Upper lobe of left lung (tissue), 4 donors: ENCODE measurements around the gene FRAS1.

Experiments used
- CTCF ChIP-seq, 6 experiments: fragments of 450-650 bp in 4 of 6; fragments of 200-600 bp in 2 of 6; sonication (generic) in 2 of 6; IDR thresholded peaks; one replicate each; pipeline ENCODE4 v1.5.1; 2016 to 2019; ENCODE audit warnings: antibody characterized with exemption in 6 of 6
- POLR2A ChIP-seq, 4 donors: fragments of 450-650 bp; IDR thresholded peaks; one replicate each; pipeline ENCODE4 v1.5.1; 2016 to 2017; ENCODE audit warnings: antibody characterized with exemption in 4 of 4, mild to moderate bottlenecking in 2 of 4

- TF ChIP-seq CTCF (IDR thresholded peaks at IDR 0.05) = no peak
- TF ChIP-seq POLR2A (IDR thresholded peaks at IDR 0.05) = no peak
Measured at GRCh38 chr4:78424461-78424860, 367.3 kb downstream of the FRAS1 start.
